Dermis blood vessel endothelial cell (primary cell): ENCODE data around the gene NSD1. TPM values are rescaled to one million over a fixed set of nuclear protein-coding genes. Genes with fewer than 3 reads are reported as not detected.
"Not testable (repeated sequence)": the region's sequence is repeated elsewhere in the genome, so short reads cannot be mapped to it uniquely, and the experiment has no call there.

ENCODE experiments used
- DNase-seq: peaks from one replicate; pipeline ENCODE4 v3.0.0; 2010
- total RNA-seq: library from RNA; depleted of rRNA; stranded (reverse); fragments of >200 nt; gene quantifications from 2 replicates; pipeline ENCODE4 v1.2.3, GENCODE V29; 2014

Gene NSD1
- total RNA-seq, 1 donor from 2014 or later = 48.7 TPM

DNA sequence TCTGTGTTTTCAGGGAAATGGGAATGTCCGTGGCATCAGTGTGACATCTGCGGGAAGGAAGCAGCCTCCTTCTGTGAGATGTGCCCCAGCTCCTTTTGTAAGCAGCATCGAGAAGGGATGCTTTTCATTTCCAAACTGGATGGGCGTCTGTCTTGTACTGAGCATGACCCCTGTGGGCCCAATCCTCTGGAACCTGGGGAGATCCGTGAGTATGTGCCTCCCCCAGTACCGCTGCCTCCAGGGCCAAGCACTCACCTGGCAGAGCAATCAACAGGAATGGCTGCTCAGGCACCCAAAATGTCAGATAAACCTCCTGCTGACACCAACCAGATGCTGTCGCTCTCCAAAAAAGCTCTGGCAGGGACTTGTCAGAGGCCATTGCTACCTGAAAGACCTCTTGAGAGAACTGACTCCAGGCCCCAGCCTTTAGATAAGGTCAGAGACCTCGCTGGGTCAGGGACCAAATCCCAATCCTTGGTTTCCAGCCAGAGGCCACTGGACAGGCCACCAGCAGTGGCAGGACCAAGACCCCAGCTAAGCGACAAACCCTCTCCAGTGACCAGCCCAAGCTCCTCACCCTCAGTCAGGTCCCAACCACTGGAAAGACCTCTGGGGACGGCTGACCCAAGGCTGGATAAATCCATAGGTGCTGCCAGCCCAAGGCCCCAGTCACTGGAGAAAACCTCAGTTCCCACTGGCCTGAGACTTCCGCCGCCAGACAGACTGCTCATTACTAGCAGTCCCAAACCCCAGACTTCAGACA, 160.4 kb downstream of the NSD1 start:
- DNase-seq = no peak

DNA sequence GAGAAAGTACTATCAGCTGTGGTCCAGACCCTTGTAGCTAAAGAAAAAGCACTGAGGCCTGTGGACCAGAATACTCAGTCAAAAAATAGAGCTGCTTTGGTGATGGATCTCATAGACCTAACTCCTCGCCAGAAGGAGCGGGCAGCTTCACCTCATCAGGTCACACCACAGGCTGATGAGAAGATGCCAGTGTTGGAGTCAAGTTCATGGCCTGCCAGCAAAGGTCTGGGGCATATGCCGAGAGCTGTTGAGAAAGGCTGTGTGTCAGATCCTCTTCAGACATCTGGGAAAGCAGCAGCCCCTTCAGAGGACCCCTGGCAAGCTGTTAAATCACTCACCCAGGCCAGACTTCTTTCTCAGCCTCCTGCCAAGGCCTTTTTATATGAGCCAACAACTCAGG, 161.1 kb downstream of the NSD1 start:
- no peak for DNase-seq

DNA sequence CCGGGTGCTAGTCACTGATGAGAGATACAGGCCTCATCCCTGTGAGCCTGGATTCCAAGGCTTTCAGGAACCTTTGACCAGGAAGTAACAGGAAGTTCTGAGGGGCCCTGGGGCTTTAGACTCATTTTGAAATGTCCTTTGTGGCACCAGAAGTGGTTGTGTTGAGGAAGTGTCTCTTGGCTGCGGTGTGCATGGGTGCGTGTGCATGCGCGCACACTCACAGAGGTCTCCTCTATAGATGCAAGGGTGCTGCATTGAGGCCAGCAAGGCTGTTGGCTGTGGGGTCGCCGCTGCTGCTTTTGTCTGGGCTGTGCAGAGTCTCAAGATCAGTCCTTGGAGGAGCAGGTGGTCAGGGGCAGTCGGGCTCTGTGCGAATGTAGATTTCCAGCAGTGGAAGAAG, 162.4 kb downstream of the NSD1 start:
- no peak for DNase-seq

DNA sequence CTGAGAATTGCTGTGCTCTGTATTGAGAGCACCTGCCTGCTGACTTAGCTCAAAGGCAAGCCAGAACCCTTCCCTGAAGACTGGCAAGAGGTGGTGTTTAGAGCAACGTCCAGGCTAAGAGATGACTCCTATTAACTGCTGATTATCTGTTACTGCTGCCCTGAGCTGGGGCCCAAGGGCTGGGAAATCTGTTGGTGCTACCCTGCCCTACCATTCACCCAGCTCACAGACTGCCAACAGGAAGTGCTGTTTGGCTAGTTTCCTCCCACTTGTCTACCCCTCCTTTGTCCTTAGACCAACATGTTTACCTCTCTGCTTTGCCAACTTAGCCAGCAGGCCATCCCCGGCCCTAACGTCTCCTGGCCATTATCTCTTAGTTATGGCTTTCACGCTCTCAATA, 163.0 kb downstream of the NSD1 start:
- DNase-seq = peak; percentile 55

DNA sequence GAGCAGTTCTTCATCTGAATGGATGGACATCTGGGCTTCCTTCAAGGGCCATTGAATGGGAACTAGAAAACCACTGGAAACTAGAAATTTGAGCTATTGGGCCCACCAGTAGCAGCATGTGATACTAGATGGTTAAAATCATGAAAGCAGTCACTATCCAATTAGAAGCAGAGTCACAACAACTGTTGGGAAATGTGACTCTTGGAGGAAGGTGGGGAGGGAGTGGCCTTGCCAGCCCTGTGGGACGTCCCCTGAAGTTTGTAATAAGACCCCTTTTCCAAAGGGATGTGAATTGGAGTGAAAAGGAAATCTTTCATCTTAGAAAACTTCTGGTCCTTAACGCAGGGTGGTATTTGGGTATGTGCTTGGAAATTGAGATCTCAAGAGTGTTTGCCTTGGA, 164.3 kb downstream of the NSD1 start:
- no peak for DNase-seq

DNA sequence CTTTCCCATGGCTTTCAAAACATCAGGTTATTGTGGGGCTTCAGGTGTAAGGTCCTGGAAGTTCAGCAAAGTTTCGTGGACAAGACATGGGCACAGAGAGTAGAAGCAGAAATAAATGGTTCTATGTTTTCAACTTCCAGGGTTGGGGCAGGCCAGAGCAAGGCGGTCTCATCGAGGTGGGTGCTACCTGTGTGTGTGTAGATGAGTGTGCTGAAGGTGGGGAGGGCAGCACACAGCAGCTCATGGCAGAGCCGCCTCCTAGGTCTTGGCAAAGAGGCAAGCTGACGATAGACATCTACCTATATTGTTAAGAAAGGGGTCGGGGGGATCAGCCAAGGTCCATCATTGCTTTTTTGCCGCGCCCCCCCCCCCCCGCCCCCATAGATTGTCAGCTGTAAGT, 166.1 kb downstream of the NSD1 start:
- no peak for DNase-seq

DNA sequence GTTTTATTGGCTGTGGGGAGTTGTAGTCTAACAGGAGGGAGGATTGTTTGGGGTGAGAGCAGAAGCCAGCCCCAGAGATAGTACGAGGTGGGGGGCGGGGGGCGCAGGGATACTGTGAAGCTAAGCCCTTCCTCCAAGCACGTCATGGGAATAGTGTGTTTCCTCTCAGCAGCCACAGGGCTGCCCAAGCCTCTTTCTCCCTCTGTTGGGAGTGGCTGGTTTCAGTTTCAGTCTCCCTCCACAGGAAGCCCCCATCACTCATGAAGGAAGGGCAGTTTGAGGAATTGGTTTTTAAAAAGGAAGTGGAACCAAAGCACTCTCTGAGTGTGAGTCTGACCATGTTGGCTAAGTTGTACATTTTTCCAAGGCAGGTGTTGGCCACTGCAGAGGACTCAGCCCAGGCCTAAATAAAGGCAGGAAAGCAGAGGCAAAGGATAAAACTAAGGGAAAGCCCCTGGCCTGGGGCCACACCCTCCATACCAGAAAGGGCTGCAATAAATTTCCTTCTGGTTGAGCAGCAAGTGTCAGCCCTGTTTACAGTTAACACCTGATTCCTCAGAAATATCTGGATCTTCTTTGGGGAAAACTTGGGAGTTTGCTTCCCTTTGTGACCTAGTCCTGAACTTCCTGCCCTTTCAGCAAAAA, 166.8 kb downstream of the NSD1 start:
- peak; percentile 92 for DNase-seq

DNA sequence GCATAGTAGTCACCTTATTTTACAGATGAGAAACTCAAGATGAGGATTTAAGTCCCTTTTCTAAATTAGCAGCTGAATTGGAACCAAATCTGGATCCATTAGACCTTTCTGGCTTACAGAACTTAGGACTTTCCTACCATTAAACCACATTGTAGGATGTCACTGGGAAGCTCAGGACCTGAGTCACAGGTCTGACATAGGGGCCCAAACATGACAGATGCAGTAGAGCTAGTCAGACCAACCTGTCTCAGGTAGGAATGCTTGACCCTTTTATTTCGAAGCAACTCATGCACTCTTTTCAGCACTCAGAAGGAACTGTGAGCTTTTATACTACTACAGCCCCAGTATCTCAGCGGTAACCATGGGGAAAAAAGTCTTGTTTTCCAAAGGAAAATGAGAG, 167.4 kb downstream of the NSD1 start:
- no peak for DNase-seq

DNA sequence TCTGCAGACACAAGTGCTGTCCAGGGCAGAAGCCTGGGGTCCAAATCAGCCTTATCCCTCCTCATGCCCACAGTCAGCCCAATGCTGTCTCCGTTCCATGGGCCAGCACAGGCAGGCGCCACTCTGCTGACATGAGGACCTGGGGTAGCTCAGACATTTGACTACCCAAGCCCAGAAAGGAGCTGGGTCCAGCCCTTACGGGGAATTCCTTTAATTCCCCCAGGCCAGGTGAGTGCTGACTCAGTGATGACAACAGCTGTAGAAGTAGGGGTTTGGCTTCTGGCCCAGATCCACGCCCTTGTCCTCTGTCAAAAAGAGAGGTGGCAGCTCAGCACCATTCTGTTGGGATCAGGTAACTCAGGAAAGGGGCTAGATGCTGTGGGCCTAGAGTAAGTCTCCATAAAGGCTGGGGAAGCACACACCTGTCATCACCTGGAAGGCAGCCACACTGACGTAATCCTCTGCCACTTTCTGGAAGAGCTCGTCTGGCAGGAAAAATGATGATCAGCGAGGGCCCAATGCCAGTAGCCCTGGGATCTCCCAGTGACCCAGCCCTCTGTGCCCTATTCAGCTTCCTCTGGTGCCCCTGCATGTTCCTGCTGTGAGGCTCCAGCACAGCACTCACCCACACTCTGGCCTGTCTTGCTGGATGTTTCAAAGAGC, 168.1 kb downstream of the NSD1 start:
- DNase-seq = no peak

DNA sequence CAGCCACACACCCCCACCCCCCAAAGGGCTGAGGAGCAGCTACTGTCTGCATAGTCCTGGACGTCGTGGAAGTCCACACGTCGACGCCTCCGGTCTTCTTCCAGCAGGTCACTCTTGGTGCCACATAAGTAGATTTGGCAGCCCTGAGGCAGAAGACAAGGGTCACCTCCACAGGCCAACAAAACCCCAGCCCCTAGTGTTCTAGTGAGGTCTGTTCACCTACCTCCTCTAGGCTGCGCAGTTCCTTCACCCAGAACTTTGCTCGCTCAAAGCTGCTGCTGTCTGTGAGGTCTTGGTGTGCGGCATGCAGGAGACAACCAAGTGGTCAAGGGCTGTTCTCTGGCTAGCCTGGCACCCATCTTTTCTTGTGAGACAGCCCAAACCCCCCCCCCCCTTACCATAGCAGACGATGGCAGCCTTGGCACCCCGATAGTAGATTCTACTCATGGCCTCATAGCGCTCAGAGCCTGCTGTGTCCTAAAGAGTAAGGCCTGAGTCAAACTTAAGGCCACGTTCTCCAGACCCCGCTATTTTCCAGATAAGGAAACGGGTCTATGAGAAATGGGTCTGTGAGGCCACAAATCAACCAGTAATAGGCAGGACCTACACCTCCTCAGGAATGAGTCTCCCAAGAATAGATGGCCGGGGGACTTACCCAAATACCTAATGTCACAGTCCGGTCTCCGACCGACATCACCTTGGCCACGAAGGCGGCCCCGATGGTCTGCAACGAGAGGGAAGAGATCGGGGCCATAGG, 169.0 kb downstream of the NSD1 start:
- DNase-seq = peak; percentile 30

DNA sequence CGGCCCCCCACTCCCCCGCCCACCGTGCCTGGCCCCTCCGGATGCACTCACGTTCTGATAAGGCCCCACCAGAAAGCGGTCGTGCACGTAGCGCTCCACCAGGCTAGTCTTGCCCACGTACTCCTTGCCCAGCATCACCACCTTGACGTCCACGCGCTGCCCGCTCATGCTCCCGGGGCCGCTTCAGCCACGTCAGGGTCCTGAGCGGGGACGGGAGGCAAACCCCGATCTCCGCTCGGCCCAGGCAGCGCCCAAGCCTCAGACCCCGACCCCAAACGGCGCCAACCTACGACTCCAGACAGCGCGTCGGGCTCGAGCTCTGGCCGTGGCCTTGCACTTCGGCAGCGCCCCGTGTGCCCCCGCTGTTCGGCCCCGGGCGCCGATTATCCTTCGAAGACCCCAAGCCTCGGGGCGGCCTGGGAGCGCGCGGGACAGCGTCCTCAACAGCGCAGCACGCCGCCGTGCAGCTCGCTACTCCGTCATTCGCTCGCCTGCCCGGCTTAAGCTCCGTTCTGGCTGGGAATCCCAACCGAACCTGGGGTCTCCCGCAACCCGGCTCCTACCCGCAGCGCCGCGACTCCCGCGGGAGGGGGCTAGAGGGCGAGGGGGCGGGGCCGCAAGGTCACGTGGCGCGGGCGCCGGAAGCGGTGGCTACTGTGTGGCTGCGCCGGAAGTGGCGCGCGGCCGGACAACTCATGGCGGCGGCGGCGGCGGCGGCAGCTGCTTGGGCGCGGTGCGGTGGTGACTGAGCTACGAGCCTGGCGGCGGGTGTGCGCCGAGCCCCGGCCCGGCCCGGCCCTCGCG, 169.8 kb downstream of the NSD1 start, which contains the start of the genes PRELID1 and RAB24:
TSS of gene PRELID1 (plus strand) at position 679 of the 804 bp plus-strand sequence. CDS start 187 bp downstream, outside the sequence.
TSS of gene RAB24 (minus strand) at position 599 of the 804 bp plus-strand sequence. CDS start at position 168, 431 bp downstream.
- DNase-seq = peak; percentile 92

DNA sequence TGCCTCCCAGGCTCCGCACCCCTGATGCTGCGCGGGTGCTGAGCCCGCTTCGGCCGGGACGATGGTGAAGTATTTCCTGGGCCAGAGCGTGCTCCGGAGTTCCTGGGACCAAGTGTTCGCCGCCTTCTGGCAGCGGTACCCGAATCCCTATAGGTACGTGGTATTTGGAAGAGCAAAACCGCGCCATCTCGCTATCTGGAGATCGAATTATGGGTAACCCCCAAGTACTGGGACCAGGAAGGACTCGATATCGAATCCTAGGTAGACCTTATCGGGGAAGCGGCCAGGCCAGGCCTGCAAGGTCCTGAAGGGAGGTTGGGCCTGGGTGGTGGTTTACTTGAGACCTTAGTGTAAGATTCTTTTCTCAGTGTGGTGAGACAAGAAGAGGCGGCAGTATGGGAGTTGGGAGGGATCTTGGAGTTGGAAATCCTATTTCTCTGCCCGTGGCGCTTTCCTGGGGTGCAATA, 170.4 kb downstream of the NSD1 start:
- peak; percentile 33 for DNase-seq

DNA sequence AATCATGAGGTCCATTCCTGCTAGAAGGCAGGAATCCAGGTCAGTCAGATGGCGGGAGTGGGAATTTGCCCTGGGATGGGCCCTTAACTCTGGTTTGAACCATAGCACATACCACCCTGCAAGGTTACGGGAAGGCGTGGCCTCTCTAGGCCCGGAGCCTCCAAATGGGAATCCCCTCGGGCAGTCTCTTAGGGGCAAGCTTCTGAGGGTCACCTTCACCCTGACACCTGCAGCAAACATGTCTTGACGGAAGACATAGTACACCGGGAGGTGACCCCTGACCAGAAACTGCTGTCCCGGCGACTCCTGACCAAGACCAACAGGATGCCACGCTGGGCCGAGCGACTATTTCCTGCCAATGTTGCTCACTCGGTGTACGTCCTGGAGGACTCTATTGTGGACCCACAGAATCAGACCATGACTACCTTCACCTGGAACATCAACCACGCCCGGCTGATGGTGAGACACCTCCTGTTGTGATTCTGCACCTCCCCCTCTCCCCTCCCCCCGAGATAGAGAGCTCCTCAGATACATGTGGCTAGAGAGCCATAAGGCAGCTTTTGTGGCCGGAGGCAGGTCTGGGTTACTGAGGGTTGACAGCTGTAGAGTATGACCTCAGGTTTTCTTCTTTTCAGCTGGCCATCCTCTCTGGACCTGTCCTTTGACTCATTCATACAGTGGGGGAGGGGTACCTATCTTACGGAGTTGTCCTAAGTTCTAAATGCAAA, 171.0 kb downstream of the NSD1 start:
- peak; percentile 47 for DNase-seq

DNA sequence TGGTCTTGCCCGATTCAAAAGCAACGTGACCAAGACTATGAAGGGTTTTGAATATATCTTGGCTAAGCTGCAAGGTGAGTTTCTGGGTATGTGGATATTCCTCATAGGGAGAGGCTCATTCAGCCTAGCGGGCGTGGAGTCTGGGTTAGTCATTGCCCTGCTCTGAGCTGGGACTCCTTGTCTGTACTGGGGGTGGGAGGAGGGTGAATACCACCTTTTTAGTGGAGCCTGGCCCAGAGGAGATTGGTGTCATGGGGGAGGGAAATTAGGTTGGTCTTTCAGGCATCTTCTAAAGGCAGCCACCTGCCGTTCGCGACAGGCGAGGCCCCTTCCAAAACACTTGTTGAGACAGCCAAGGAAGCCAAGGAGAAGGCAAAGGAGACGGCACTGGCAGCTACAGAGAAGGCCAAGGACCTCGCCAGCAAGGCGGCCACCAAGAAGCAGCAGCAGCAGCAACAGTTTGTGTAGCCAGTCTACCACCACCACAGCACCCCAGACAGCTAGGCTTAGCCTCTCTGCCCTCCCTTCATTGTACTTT, 172.6 kb downstream of the NSD1 start:
- DNase-seq = not testable (repeated sequence)

DNA sequence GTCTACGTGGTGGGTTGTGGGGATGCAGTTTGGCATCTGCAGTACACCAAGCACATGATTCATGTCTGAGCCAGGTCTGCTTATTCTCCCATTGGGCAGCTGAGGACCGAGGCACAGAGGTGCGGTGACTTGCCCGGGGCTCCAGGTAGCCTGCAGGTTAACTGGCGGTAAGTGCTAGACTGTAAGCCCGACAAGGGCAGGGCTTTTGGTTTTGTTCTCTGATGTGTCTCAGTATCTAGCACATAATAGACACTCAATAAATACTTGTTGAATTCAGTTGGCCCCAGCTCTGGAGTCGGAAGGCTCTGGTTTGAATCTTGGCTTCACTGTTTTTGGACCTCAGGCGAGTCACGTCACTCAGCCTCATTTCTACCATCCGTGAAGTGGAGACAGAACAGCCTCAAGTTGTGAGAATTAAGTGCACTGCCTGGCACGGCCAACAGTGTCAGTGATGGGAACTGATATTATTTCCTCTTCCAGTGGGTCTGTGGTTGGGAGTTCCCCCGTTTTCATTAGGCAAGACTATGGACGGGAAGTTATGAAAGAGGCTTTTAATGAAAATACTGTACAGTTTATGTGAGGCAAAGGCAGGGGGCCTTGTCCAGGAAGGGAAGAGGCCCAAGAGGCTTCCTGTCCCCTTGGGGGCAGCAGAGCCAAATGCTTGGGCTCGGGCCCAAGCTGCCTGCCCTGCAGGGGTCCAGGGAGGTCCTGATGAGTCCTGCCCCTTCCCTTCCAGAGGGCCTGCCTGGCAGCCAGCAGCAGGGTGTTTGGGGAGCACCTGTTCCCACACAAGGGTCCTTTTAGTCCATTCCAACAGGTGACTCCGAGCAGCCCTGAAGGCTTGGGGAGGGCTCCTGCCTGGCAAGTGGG, 173.3 kb downstream of the NSD1 start:
- DNase-seq = peak; percentile 31

DNA sequence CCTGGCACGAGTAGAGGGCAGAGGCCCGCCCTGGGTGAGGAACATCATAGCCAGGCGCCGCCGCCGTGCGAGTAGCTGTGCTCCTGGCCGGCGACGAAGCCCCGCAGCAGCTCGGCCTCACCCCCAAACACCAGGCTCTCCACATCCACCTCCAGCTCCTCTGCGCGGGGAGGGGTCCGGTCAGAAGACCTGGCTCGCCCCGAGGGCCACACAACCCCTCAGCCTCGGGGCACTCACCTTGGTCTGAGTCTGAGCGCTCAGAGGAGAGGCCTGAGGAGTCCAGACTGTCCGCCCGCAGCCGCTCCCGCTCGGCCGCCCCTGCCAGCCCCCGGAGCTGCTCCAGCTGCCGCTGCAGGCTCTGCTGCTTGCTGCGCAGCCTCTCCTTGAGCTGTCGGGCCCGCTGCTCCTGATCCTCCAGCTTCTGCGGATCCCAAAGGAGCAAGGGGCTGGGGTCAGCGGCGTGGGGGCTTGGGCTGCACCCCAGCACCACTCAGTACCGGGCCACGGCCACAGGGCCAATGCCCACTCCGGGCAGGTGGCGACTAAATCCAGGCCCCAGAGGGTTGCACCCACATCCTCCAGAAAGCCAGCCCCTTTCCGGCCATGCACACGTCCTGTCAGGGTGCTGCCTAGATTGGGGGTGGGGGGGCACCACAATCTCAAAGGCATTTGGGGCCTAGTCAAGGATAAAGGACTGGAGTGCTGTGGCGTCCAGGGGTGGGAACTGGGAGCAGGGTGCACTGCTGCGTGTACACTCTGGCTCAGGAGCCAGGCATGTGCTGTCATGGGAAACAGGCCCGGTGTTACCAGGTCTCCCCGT, 174.2 kb downstream of the NSD1 start:
- DNase-seq = no peak

DNA sequence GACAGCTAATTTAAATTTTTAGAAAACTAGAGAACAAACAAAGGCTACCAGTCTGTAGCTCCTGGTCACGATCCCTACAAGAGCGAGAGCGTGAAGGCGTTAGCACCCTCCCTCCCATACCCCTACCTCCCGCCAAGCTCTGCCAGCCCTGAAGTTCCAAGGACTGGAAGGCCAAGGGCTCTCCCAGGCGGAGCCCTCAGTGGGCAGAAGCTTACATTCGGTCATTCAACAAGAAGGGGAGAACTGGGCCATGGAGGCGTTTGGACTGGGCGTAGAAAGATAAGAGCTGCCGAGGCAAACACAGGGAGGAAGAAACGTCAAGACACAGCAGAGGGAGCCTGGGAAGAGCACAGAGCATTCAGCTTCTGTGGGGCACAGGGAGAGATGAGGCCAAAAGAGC, 175.2 kb downstream of the NSD1 start:
- DNase-seq = no peak

DNA sequence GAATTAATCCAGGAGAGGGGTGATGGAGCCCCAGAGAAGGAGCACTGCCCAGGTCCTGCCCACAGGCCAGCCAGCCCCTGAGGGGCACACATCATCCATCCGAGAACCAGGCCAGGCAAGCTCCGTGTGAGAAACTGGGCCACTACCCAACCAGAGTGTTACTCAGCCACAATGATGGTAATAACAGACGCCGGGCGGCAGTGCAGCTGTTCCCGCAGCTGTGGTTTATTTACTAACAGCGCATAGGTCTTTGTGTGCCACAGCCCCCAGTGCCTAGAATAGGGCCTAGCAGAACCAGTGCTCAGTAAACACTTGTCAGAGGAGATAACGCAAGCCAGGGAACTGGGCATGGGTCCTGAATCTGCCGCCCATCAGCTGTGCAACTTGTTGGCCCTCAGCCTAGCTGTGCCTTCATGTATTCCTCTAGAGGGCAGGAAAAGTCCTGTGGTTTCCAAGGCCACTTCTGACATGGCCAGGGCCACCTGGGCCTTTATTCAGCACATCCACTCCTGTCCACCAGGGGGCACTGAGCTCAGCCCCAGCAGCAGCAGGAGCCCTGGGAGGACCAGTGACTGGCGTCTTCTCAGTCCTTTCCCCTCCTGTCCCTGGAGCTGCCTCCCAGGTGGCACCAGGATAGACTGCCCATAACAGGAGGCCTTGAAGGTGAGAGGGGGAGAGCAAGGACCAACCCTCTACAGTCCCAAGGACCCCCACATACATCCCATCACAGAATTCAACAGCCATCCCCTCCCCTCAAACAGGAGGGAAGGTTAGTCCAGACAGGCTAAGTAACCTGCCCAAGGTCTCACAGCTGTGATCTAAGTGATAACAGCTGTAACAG, 176.0 kb downstream of the NSD1 start:
- DNase-seq = peak; percentile 87
